Muscle layer of duodenum (tissue), 2 donors: ENCODE data around the gene AOAH.

Experiments used
- H3K27ac ChIP-seq: one replicate; pipeline ENCODE4 v1.7.0; 2013; ENCODE audit warnings: mild to moderate bottlenecking, low read length
- H3K27me3 ChIP-seq: one replicate; pipeline ENCODE4 v1.7.0; 2013; ENCODE audit warnings: low read depth, mild to moderate bottlenecking, control low read depth, low read length
- H3K36me3 ChIP-seq, 2 donors: one replicate each; pipeline ENCODE4 v1.7.0; 2013; ENCODE audit warnings: low read length in 2 of 2, control low read depth in 1 of 2, mild to moderate bottlenecking in 1 of 2; ENCODE audit not compliant: insufficient read depth in 2 of 2, control insufficient read depth in 1 of 2
- H3K4me1 ChIP-seq, 2 donors: one replicate each; pipeline ENCODE4 v1.7.0; 2013; ENCODE audit warnings: low read length in 2 of 2, mild to moderate bottlenecking in 2 of 2, control low read depth in 1 of 2, moderate library complexity in 1 of 2; ENCODE audit not compliant: insufficient read depth in 2 of 2, control insufficient read depth in 1 of 2
- H3K4me3 ChIP-seq, 2 donors: one replicate each; pipeline ENCODE4 v1.7.0; 2013; ENCODE audit warnings: low read length in 2 of 2, low read depth in 1 of 2, mild to moderate bottlenecking in 1 of 2
- H3K9me3 ChIP-seq, 2 donors: one replicate each; pipeline ENCODE4 v1.7.0; 2013; ENCODE audit warnings: low read length in 2 of 2, control low read depth in 1 of 2, mild to moderate bottlenecking in 1 of 2; ENCODE audit not compliant: control insufficient read depth in 1 of 2
- donor health status: healthy.

Gene AOAH

GRCh38 chr7:36606153-36606975, 117.9 kb downstream of the AOAH start:
- H3K4me3 ChIP-seq: no peak overlapping the region
- no peaks in the 10 kb centered on the region for H3K27me3 ChIP-seq
- no peaks in the 10 kb centered on the region for H3K36me3 ChIP-seq
- no peaks in the 10 kb centered on the region for H3K9me3 ChIP-seq
- H3K27ac ChIP-seq: no peak overlapping the region
- no peaks in the 10 kb centered on the region for H3K4me1 ChIP-seq

- no peaks in the 10 kb centered on the region for H3K27me3 ChIP-seq
- H3K9me3 ChIP-seq: no peaks in the 10 kb centered on the region
- H3K4me1 ChIP-seq: no peaks in the 10 kb centered on the region
- no peaks in the 10 kb centered on the region for H3K36me3 ChIP-seq
- H3K4me3 ChIP-seq: no peak overlapping the region
- H3K27ac ChIP-seq: no peak overlapping the region
Measured at GRCh38 chr7:36605261-36606051, 118.8 kb downstream of the AOAH start.

GRCh38 chr7:36604806-36605205, 119.5 kb downstream of the AOAH start:
- Histone ChIP-seq H3K27ac (no peak overlapping the region), H3K4me3 (no peak overlapping the region), H3K27me3 (no peaks in the 10 kb centered on the region), H3K36me3 (no peaks in the 10 kb centered on the region), H3K9me3 (no peaks in the 10 kb centered on the region), H3K4me1 (no peaks in the 10 kb centered on the region)

GRCh38 chr7:36602934-36603887, 121.1 kb downstream of the AOAH start:
- no peaks in the 10 kb centered on the region for H3K9me3 ChIP-seq
- no peaks in the 10 kb centered on the region for H3K27me3 ChIP-seq
- no peaks in the 10 kb centered on the region for H3K4me1 ChIP-seq
- no peak overlapping the region for H3K27ac ChIP-seq
- no peaks in the 10 kb centered on the region for H3K36me3 ChIP-seq
- H3K4me3 ChIP-seq: no peak overlapping the region

GRCh38 chr7:36602511-36602910, 121.8 kb downstream of the AOAH start:
- Histone ChIP-seq H3K27me3 (no peaks in the 10 kb centered on the region), H3K4me3 (no peak overlapping the region), H3K27ac (no peak overlapping the region)

GRCh38 chr7:36601601-36602000, 122.7 kb downstream of the AOAH start:
- no peaks in the 10 kb centered on the region for H3K36me3 ChIP-seq
- H3K4me3 ChIP-seq: no peak overlapping the region
- H3K27ac ChIP-seq: no peak overlapping the region
- no peaks in the 10 kb centered on the region for H3K9me3 ChIP-seq
- H3K4me1 ChIP-seq: no peaks in the 10 kb centered on the region
- H3K27me3 ChIP-seq: no peaks in the 10 kb centered on the region

More at GRCh38 chr7:36602511-36602910, 121.8 kb downstream of the AOAH start:
- no peaks in the 10 kb centered on the region for H3K36me3 ChIP-seq
- no peaks in the 10 kb centered on the region for H3K4me1 ChIP-seq
- H3K9me3 ChIP-seq: no peaks in the 10 kb centered on the region

GRCh38 chr7:36600869-36601530, 123.3 kb downstream of the AOAH start:
- H3K9me3 ChIP-seq: no peaks in the 10 kb centered on the region
- H3K27me3 ChIP-seq: no peaks in the 10 kb centered on the region
- H3K4me3 ChIP-seq: no peak overlapping the region
- H3K36me3 ChIP-seq: no peaks in the 10 kb centered on the region
- H3K4me1 ChIP-seq: no peaks in the 10 kb centered on the region
- H3K27ac ChIP-seq: no peak overlapping the region

GRCh38 chr7:36600314-36600682, 124.0 kb downstream of the AOAH start:
- Histone ChIP-seq H3K27ac (no peak overlapping the region), H3K27me3 (no peaks in the 10 kb centered on the region), H3K4me3 (no peak overlapping the region), H3K36me3 (no peaks in the 10 kb centered on the region), H3K4me1 (no peaks in the 10 kb centered on the region), H3K9me3 (no peaks in the 10 kb centered on the region)

GRCh38 chr7:36599645-36600313, 124.5 kb downstream of the AOAH start:
- Histone ChIP-seq H3K27me3 (no peaks in the 10 kb centered on the region), H3K27ac (no peak overlapping the region), H3K4me3 (no peak overlapping the region), H3K9me3 (no peaks in the 10 kb centered on the region), H3K4me1 (no peaks in the 10 kb centered on the region), H3K36me3 (no peaks in the 10 kb centered on the region)

GRCh38 chr7:36598054-36598674, 126.1 kb downstream of the AOAH start:
- no peaks in the 10 kb centered on the region for H3K9me3 ChIP-seq
- H3K36me3 ChIP-seq: no peaks in the 10 kb centered on the region
- H3K4me1 ChIP-seq: no peaks in the 10 kb centered on the region
- H3K27me3 ChIP-seq: no peaks in the 10 kb centered on the region
- H3K4me3 ChIP-seq: no peak overlapping the region
- H3K27ac ChIP-seq: no peak overlapping the region
